IMR-90 (cell line): Measurements from ENCODE around the gene MOCOS. TPM values are rescaled to one million over a fixed set of nuclear protein-coding genes. Genes with fewer than 3 reads are reported as not detected.
A peak's percentile ranks its signal among the peaks of the same experiment; 100 is the strongest.

ENCODE experiments used
- ATAC-seq: fragments of 200-7000 bp; cut with Tn5 transposase; 2 replicates; pipeline ENCODE4 v1.9.1; 2020; ENCODE audit warnings: low read depth, mild to moderate bottlenecking, moderate library complexity
- BruUV-seq: library from RNA; stranded (reverse); fragments of 400-500 nt; replicated peaks from 2 replicates; lab custom pipeline; 2021; lab: Mats Ljungman, UMichigan
- CTCF ChIA-PET: fragments of 300-600 bp; formaldehyde crosslinking; extraction: SDS; loops from one replicate; lab custom pipeline; 2021; ENCODE audit warnings: antibody characterized with exemption; lab: Yijun Ruan, JAX
- POLR2A ChIA-PET: fragments of 300-600 bp; sonication (Branson Sonifier 250); formaldehyde crosslinking; loops from one replicate; lab custom pipeline; 2022; ENCODE audit warnings: antibody characterized with exemption; ENCODE audit not compliant: unreplicated experiment; lab: Charles Lee
- DNase-seq: peaks from one replicate; pipeline ENCODE4 v3.0.0; 2013
- H2AFZ ChIP-seq: replicated peaks from 2 replicates; pipeline ENCODE3; 2013; ENCODE audit warnings: low read length, mild to moderate bottlenecking; ENCODE audit not compliant: poor library complexity
- H2AK5ac ChIP-seq: 2 replicates; pipeline ENCODE4 v1.6.1; 2013; ENCODE audit warnings: low read depth, low read length, inconsistent platforms
- H2AK9ac ChIP-seq: replicated peaks from 2 replicates; pipeline ENCODE3; 2013; ENCODE audit warnings: mild to moderate bottlenecking, low read depth, low read length, moderate library complexity; ENCODE audit not compliant: poor library complexity
- H2BK120ac ChIP-seq: 2 replicates; pipeline ENCODE4 v1.6.1; 2013; ENCODE audit warnings: low read depth, low read length, inconsistent platforms
- H2BK15ac ChIP-seq: 3 replicates; pipeline ENCODE4 v1.6.1; 2013; ENCODE audit warnings: low read depth, low read length, inconsistent platforms
- H2BK20ac ChIP-seq: 2 replicates; pipeline ENCODE4 v1.6.1; 2013; ENCODE audit warnings: low read depth, mild to moderate bottlenecking, inconsistent platforms, low read length, moderate library complexity
- H2BK5ac ChIP-seq: 2 replicates; pipeline ENCODE4 v1.6.1; 2013; ENCODE audit warnings: mild to moderate bottlenecking, low read depth, low read length, inconsistent platforms; ENCODE audit not compliant: poor library complexity, severe bottlenecking
- H3K14ac ChIP-seq: replicated peaks from 2 replicates; pipeline ENCODE4 v1.6.1; 2013; ENCODE audit warnings: low read depth, low read length, inconsistent platforms
- H3K18ac ChIP-seq: 2 replicates; pipeline ENCODE4 v1.6.1; 2013; ENCODE audit warnings: low read depth, low read length, control low read depth
- H3K23ac ChIP-seq: 2 replicates; pipeline ENCODE4 v1.6.1; 2013; ENCODE audit warnings: low read depth, low read length, inconsistent platforms
- H3K27ac ChIP-seq: 2 replicates; pipeline ENCODE4 v1.5.1; 2013; ENCODE audit warnings: mild to moderate bottlenecking, control low read depth, low read length; ENCODE audit not compliant: insufficient read depth
- H3K27me3 ChIP-seq: 2 replicates; pipeline ENCODE4 v1.6.1; 2013; ENCODE audit warnings: low read length; ENCODE audit not compliant: control insufficient read depth, insufficient read depth
- H3K36me3 ChIP-seq: 2 replicates; pipeline ENCODE4 v1.6.1; 2013; ENCODE audit warnings: low read length, mixed read lengths; ENCODE audit not compliant: control insufficient read depth, insufficient read depth
- H3K4ac ChIP-seq: 2 replicates; pipeline ENCODE4 v1.6.1; 2013; ENCODE audit warnings: low read depth, low read length, inconsistent platforms
- H3K4me1 ChIP-seq: 2 replicates; pipeline ENCODE4 v1.6.1; 2013; ENCODE audit warnings: low read length, mixed read lengths; ENCODE audit not compliant: control insufficient read depth, insufficient read depth
- H3K4me2 ChIP-seq: 2 replicates; pipeline ENCODE4 v1.6.1; 2013; ENCODE audit warnings: low read depth, mild to moderate bottlenecking, control low read depth, low read length, moderate library complexity
- H3K4me3 ChIP-seq: 2 replicates; pipeline ENCODE4 v1.5.1; 2013; ENCODE audit warnings: low read depth, mild to moderate bottlenecking, control low read depth, low read length, moderate library complexity; ENCODE audit not compliant: insufficient read depth
- H3K56ac ChIP-seq: 2 replicates; pipeline ENCODE4 v1.6.1; 2013; ENCODE audit warnings: low read length, inconsistent platforms; ENCODE audit not compliant: insufficient read depth; ENCODE audit errors: extremely low read depth
- H3K79me1 ChIP-seq, 2 experiments: 2 replicates each; pipeline ENCODE4 v1.6.1; 2013; ENCODE audit warnings: low read length in 2 of 2, inconsistent platforms in 1 of 2, low read depth in 1 of 2
- H3K9ac ChIP-seq: 2 replicates; pipeline ENCODE4 v1.6.1; 2013; ENCODE audit warnings: low read depth, low read length, control low read depth
- H3K9me1 ChIP-seq: 2 replicates; pipeline ENCODE4 v1.6.1; 2013; ENCODE audit warnings: low read length, inconsistent platforms; ENCODE audit not compliant: insufficient read depth
- H3K9me3 ChIP-seq: 2 replicates; pipeline ENCODE4 v1.6.1; 2013; ENCODE audit warnings: low read length; ENCODE audit not compliant: control insufficient read depth, insufficient read depth
- H4K20me1 ChIP-seq: 2 replicates; pipeline ENCODE4 v1.6.1; 2013; ENCODE audit warnings: low read length, inconsistent platforms; ENCODE audit not compliant: insufficient read depth
- H4K5ac ChIP-seq: 2 replicates; pipeline ENCODE4 v1.6.1; 2013; ENCODE audit warnings: mild to moderate bottlenecking, low read depth, low read length, control low read depth
- H4K8ac ChIP-seq, 2 experiments: 2 replicates each; pipeline ENCODE4 v1.6.1; 2013; ENCODE audit warnings: low read depth in 2 of 2, low read length in 2 of 2, control low read depth in 1 of 2, inconsistent platforms in 1 of 2
- H4K91ac ChIP-seq: 2 replicates; pipeline ENCODE4 v1.6.1; 2013; ENCODE audit warnings: low read depth, low read length, inconsistent platforms; ENCODE audit not compliant: insufficient read depth
- CEBPB ChIP-seq: IDR thresholded peaks from 2 replicates; pipeline ENCODE4 v1.6.1; 2012; ENCODE audit warnings: low read depth, low read length, improper control_type of control experiment
- WGBS, 2 experiments: methylation state at CpG; one replicate each; pipeline versions ENCODE4 v1.1.5 to v1.1.7; 2013; ENCODE audit warnings: missing lambda C conversion rate in 2 of 2; ENCODE audit not compliant: insufficient read length in 1 of 2; ENCODE audit errors: extremely low coverage in 2 of 2; 5-methylcytosine and 5-hydroxymethylcytosine counted together
- dilution Hi-C: fragments of 300-500 bp; cut with HindIII; formaldehyde crosslinking; loops from one replicate; pipeline ENCODE4 v1.14.3; 2018; ENCODE audit warnings: low sequenced_read_pairs; ENCODE audit not compliant: unreplicated experiment
- in situ Hi-C: fragments of 300-500 bp; cut with MboI; formaldehyde crosslinking; loops from 3 replicates; pipeline ENCODE4 v1.14.3; 2019; ENCODE audit warnings: low sequenced_read_pairs, inconsistent platforms, mixed read lengths
- intact Hi-C: fragments of 100-400 bp; cut with micrococcal nuclease; formaldehyde crosslinking; loops from 2 replicates; pipeline ENCODE4 v1.10.0; 2022
- polyA plus RNA-seq, 3 experiments: library from polyadenylated mRNA; depleted of rRNA; stranded (reverse); fragments of >200 nt; gene quantifications; 2 replicates each; pipeline ENCODE4 v1.2.3, GENCODE V29; 2012; ENCODE audit warnings: low replicate concordance in 1 of 3
- total RNA-seq: library from RNA; depleted of rRNA; stranded (reverse); fragments of >200 nt; gene quantifications from 2 replicates; pipeline ENCODE4 v1.2.3, GENCODE V29; 2012
- TF ChIP-seq, protein P1 (sequence below): conservative IDR thresholded peaks from 2 replicates; pipeline ENCODE4 v1.5.1; 2012; ENCODE audit warnings: mild to moderate bottlenecking, low read depth, low read length, improper control_type of control experiment

Gene MOCOS
- total and polyA plus RNA-seq, 2 of the 4 experiments (the other 2 are of a cell fraction) = 1.1 to 2.2 TPM

DNA sequence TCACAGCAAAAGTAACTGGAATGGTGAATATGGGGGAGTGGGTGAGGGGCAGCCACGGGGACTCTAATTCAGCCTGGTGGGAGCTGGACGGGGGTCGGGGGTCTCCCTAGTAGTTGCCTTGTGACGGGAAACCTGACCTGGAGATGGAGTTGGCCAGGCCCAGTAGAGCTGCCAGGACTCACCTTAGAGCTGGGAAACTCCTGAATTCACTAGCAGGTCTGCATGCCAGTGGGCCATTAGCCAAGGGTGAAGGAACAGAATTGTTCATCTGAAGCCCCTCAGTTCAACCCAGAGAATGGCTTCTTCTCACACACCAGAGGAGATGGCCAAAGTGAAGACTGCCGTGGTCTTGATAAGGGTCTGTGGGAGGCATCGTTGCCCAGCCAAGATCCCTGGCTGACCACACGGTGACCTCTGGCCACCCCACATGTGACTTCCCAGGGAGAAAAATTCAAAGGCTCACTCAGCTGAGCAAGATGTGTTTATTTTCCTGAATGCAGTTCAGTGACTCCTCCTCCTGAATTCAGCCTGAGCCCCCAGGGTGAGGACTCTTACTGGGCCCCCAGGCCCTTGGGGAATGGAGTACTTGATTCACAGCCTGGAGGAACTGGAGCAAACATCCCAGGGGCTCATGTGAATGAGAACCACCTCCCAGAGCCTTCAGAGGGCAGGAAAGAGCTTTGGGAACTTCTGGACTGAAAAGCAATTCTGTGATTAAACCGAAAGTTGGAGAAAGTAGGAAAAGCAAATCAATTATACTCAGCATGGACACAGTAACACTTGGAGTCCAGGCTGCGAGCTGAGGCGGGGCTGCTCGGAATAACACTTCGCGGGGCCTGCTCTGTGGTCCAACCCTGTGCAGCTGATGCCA is 25.2 kb downstream of the MOCOS start:
- POLR2A ChIA-PET = no interaction called here

More for the DNA sequence above, 25.2 kb downstream of the MOCOS start:
- Histone ChIP-seq H4K91ac (no peak overlapping the region), H2AFZ (no peak overlapping the region), H4K20me1 (no peaks in the 10 kb centered on the region), H3K9me1 (peaks cover 7% of the 10 kb centered on the region; the same call in 1 of the 2 replicates), H3K9me3 (no peaks in the 10 kb centered on the region), H3K4me2 (no peak overlapping the region; the same call in 1 of the 2 replicates), H3K79me1 (no peaks in the 10 kb centered on the region), H2AK9ac (no peak overlapping the region), H4K5ac (no peak overlapping the region), H2BK120ac (no peak overlapping the region), H3K9ac (no peak overlapping the region), H3K27me3 (no peaks in the 10 kb centered on the region), H2BK15ac (no peak overlapping the region), H3K4ac (no peak overlapping the region), H3K27ac (no peak overlapping the region), H3K4me3 (no peak overlapping the region), H3K14ac (no peak overlapping the region), H3K36me3 (peaks cover 2% of the 10 kb centered on the region), H4K8ac (no peak overlapping the region), H3K4me1 (peaks cover 7% of the 10 kb centered on the region), H3K18ac (no peak overlapping the region), H2BK20ac (no peak overlapping the region), H3K56ac (no peak overlapping the region), H2BK5ac (no peak overlapping the region), H2AK5ac (no peak overlapping the region), H3K23ac (no peak overlapping the region)
- no peak for TF ChIP-seq CEBPB
- TF ChIP-seq, protein P1, sequence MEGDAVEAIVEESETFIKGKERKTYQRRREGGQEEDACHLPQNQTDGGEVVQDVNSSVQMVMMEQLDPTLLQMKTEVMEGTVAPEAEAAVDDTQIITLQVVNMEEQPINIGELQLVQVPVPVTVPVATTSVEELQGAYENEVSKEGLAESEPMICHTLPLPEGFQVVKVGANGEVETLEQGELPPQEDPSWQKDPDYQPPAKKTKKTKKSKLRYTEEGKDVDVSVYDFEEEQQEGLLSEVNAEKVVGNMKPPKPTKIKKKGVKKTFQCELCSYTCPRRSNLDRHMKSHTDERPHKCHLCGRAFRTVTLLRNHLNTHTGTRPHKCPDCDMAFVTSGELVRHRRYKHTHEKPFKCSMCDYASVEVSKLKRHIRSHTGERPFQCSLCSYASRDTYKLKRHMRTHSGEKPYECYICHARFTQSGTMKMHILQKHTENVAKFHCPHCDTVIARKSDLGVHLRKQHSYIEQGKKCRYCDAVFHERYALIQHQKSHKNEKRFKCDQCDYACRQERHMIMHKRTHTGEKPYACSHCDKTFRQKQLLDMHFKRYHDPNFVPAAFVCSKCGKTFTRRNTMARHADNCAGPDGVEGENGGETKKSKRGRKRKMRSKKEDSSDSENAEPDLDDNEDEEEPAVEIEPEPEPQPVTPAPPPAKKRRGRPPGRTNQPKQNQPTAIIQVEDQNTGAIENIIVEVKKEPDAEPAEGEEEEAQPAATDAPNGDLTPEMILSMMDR = peak; percentile 25
- dilution Hi-C loops (no loop called here), in situ Hi-C loops (no loop called here), intact Hi-C loops (no loop called here)
- BruUV-seq = no TSS peak
- 80% methylated on average over 4 of the region's 13 CpGs; no CpG with 5 or more reads in 1 of the 2 experiments for WGBS, 2 experiments
- CTCF ChIA-PET = no interaction called here
- ATAC-seq = peak; percentile 56
- peak; percentile 12 for DNase-seq
